Hepatocyte (in vitro differentiated cells): Measurements from ENCODE around the gene TASP1. TPM values are rescaled to one million over a fixed set of nuclear protein-coding genes. Genes with fewer than 3 reads are reported as not detected.

Experiments used
- DNase-seq: peaks from one replicate; pipeline ENCODE4 v3.0.0-alpha.2; 2016; ENCODE audit warnings: low spot score
- H2AFZ ChIP-seq: fragments of 200-600 bp; sonication (generic); 2 replicates; pipeline ENCODE4 v1.6.0; 2016; ENCODE audit warnings: antibody characterized with exemption, mild to moderate bottlenecking
- H3K27ac ChIP-seq: fragments of 200-600 bp; sonication (generic); 2 replicates; pipeline ENCODE4 v1.5.1; 2016; ENCODE audit warnings: mild to moderate bottlenecking
- H3K27me3 ChIP-seq: fragments of 200-600 bp; sonication (generic); 2 replicates; pipeline ENCODE4 v1.6.1; 2016
- H3K36me3 ChIP-seq: fragments of 200-600 bp; sonication (generic); replicated peaks from 2 replicates; pipeline ENCODE4 v1.5.1; 2016; ENCODE audit warnings: low read depth; ENCODE audit not compliant: insufficient read depth
- H3K4me1 ChIP-seq: fragments of 200-600 bp; sonication (generic); 2 replicates; pipeline ENCODE4 v1.5.1; 2016; ENCODE audit warnings: mild to moderate bottlenecking, moderate library complexity; ENCODE audit not compliant: insufficient read depth
- H3K4me2 ChIP-seq: fragments of 200-600 bp; sonication (generic); 2 replicates; pipeline ENCODE4 v1.6.0; 2016
- H3K4me3 ChIP-seq: fragments of 200-600 bp; sonication (generic); 2 replicates; pipeline ENCODE4 v1.5.1; 2016; ENCODE audit warnings: mild to moderate bottlenecking
- H3K79me2 ChIP-seq: fragments of 200-600 bp; sonication (generic); 2 replicates; pipeline ENCODE4 v1.6.0; 2017; ENCODE audit warnings: mild to moderate bottlenecking
- H3K9me2 ChIP-seq: fragments of 200-600 bp; sonication (generic); replicated peaks from 2 replicates; pipeline ENCODE4 v1.6.0; 2017; ENCODE audit warnings: mild to moderate bottlenecking; ENCODE audit not compliant: insufficient read depth
- H3K9me3 ChIP-seq: fragments of 200-600 bp; sonication (generic); 2 replicates; pipeline ENCODE4 v1.5.1; 2016; ENCODE audit warnings: low read depth, mild to moderate bottlenecking
- H4K20me1 ChIP-seq: fragments of 200-600 bp; sonication (generic); 2 replicates; pipeline ENCODE4 v1.6.0; 2016; ENCODE audit warnings: mild to moderate bottlenecking; ENCODE audit not compliant: insufficient read depth, poor library complexity, severe bottlenecking
- EZH2 ChIP-seq: fragments of 200-600 bp; sonication (generic); IDR thresholded peaks from 2 replicates; pipeline ENCODE4 v1.6.1; 2016; ENCODE audit warnings: antibody characterized with exemption, mild to moderate bottlenecking, borderline replicate concordance
- EZH2phosphoT487 ChIP-seq: fragments of 200-600 bp; sonication (generic); IDR thresholded peaks from one replicate; pipeline ENCODE4 v1.6.1; 2018; ENCODE audit warnings: antibody characterized with exemption, mild to moderate bottlenecking, low read depth, moderate library complexity; ENCODE audit not compliant: unreplicated experiment, severe bottlenecking
- WGBS: methylation state at CpG from one replicate; pipeline ENCODE4 v1.1.6; 2016; ENCODE audit warnings: low lambda C conversion rate; ENCODE audit errors: missing lambda C conversion rate; 5-methylcytosine and 5-hydroxymethylcytosine counted together
- polyA plus RNA-seq: library from polyadenylated mRNA; unstranded; fragments of >200 nt; fragmentation: Nextera tagmentation; extraction: Ambion mirVana; gene quantifications from 2 replicates; pipeline ENCODE4 v1.2.1, GENCODE V29; 2016
- total RNA-seq: library from RNA; depleted of rRNA; stranded (reverse); fragments of >200 nt; gene quantifications from 2 replicates; pipeline ENCODE4 v1.2.3, GENCODE V29; 2014
- TF ChIP-seq, protein P1 (sequence below): fragments of 200-600 bp; sonication (generic); IDR thresholded peaks from 2 replicates; pipeline ENCODE4 v1.5.1; 2016; ENCODE audit warnings: antibody characterized with exemption, mild to moderate bottlenecking; ENCODE audit not compliant: poor library complexity

TASP1 gene
- total and polyA plus RNA-seq, 2 experiments from 2014 or later: 11.1 to 12.9 TPM

GRCh38 chr20:13580707-13581106 is 58.0 kb downstream of the TASP1 start:
- Histone ChIP-seq H3K9me2 (no peaks in the 10 kb centered on the region), H2AFZ (no peak overlapping the region), H4K20me1 (no peaks in the 10 kb centered on the region), H3K4me3 (no peak overlapping the region), H3K27ac (no peak overlapping the region), H3K9me3 (no peaks in the 10 kb centered on the region), H3K4me2 (no peak overlapping the region), H3K36me3 (no peaks in the 10 kb centered on the region), H3K4me1 (no peaks in the 10 kb centered on the region), H3K79me2 (no peaks in the 10 kb centered on the region), H3K27me3 (no peaks in the 10 kb centered on the region)
- WGBS: 98% methylated on average over 5 of the region's 5 CpGs
- DNase-seq: no peak
- TF ChIP-seq, protein P1, sequence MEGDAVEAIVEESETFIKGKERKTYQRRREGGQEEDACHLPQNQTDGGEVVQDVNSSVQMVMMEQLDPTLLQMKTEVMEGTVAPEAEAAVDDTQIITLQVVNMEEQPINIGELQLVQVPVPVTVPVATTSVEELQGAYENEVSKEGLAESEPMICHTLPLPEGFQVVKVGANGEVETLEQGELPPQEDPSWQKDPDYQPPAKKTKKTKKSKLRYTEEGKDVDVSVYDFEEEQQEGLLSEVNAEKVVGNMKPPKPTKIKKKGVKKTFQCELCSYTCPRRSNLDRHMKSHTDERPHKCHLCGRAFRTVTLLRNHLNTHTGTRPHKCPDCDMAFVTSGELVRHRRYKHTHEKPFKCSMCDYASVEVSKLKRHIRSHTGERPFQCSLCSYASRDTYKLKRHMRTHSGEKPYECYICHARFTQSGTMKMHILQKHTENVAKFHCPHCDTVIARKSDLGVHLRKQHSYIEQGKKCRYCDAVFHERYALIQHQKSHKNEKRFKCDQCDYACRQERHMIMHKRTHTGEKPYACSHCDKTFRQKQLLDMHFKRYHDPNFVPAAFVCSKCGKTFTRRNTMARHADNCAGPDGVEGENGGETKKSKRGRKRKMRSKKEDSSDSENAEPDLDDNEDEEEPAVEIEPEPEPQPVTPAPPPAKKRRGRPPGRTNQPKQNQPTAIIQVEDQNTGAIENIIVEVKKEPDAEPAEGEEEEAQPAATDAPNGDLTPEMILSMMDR: no peak
- TF ChIP-seq EZH2 (no peak), EZH2phosphoT487 (no peak)

- WGBS: 95% methylated on average over 2 of the region's 2 CpGs
Measured at GRCh38 chr20:13574071-13574470, 64.7 kb downstream of the TASP1 start.

DNA sequence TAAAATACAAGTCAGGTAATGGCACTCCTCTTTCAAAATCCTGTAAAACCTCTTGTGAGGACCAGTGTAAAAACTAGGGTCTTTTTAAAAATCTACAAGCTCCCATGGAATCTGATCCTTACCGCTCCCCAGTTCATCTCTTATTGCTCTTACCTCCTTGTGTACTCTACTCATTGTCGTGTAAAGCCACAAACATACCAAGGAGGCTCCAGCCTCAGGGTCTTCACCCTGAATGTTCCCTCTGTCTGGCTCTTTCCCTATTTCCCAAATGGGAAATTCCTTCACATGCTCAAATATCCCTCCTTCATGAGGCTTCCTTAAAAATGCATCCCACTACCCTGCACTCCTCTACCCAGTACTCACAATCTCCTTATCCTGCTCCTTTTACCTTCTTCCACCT is 67.1 kb downstream of the TASP1 start:
- Histone ChIP-seq H3K27me3 (no peaks in the 10 kb centered on the region), H3K4me1 (no peaks in the 10 kb centered on the region)
- WGBS: 90% methylated on average over 2 of the region's 2 CpGs

More at GRCh38 chr20:13574071-13574470, 64.7 kb downstream of the TASP1 start:
- H3K27me3 ChIP-seq: no peaks in the 10 kb centered on the region
- H3K9me3 ChIP-seq: no peaks in the 10 kb centered on the region
- H3K27ac ChIP-seq: no peak overlapping the region
- no peak overlapping the region for H3K4me3 ChIP-seq
- H3K79me2 ChIP-seq: no peaks in the 10 kb centered on the region
- no peaks in the 10 kb centered on the region for H4K20me1 ChIP-seq
- H3K4me1 ChIP-seq: no peaks in the 10 kb centered on the region
- no peak for DNase-seq
- no peaks in the 10 kb centered on the region for H3K9me2 ChIP-seq
- H3K4me2 ChIP-seq: no peak overlapping the region
- no peak for TF ChIP-seq EZH2phosphoT487
- TF ChIP-seq, protein P1: no peak
- no peak for TF ChIP-seq EZH2
- H3K36me3 ChIP-seq: no peaks in the 10 kb centered on the region
- H2AFZ ChIP-seq: no peak overlapping the region

More for the DNA sequence above, 67.1 kb downstream of the TASP1 start:
- no peaks in the 10 kb centered on the region for H3K9me2 ChIP-seq
- no peak for DNase-seq
- H4K20me1 ChIP-seq: no peaks in the 10 kb centered on the region
- H3K4me2 ChIP-seq: no peak overlapping the region
- H3K27ac ChIP-seq: no peak overlapping the region
- H3K79me2 ChIP-seq: no peaks in the 10 kb centered on the region
- H2AFZ ChIP-seq: no peak overlapping the region
- no peaks in the 10 kb centered on the region for H3K9me3 ChIP-seq
- no peak overlapping the region for H3K4me3 ChIP-seq
- TF ChIP-seq EZH2: no peak
- TF ChIP-seq, protein P1: no peak
- TF ChIP-seq EZH2phosphoT487: no peak
- H3K36me3 ChIP-seq: no peaks in the 10 kb centered on the region
